Naive B cell (primary cell): ENCODE data around the gene ARIH1. TPM values are rescaled to one million over a fixed set of nuclear protein-coding genes. Genes with fewer than 3 reads are reported as not detected.
A peak's percentile ranks its signal among the peaks of the same experiment; 100 is the strongest.
"Not testable (repeated sequence)": the region's sequence is repeated elsewhere in the genome, so short reads cannot be mapped to it uniquely, and the experiment has no call there.

Source experiments
- ATAC-seq, 2 donors: fragments of 150-1000 bp; cut with Tn5 transposase; 2 replicates each; pipeline ENCODE4 v1.10.0; 2021; ENCODE audit warnings: low read depth in 2 of 2, mild to moderate bottlenecking in 2 of 2, moderate library complexity in 2 of 2
- DNase-seq: peaks from one replicate; pipeline ENCODE4 v3.0.0; 2022
- H3K27ac Mint-ChIP-seq, 6 donors: one replicate each; pipeline ENCODE4 v1.8.0; 2020 to 2022; ENCODE audit warnings: mild to moderate bottlenecking in 6 of 6, mixed read lengths in 6 of 6, moderate library complexity in 5 of 6, inconsistent platforms in 2 of 6
- H3K27me3 Mint-ChIP-seq, 3 donors: one replicate each; pipeline ENCODE4 v1.8.0; 2021 to 2022; ENCODE audit warnings: mixed read lengths in 3 of 3, mild to moderate bottlenecking in 1 of 3
- H3K36me3 Mint-ChIP-seq, 2 donors: one replicate each; pipeline ENCODE4 v1.8.0; 2020 to 2022; ENCODE audit warnings: mixed read lengths in 2 of 2, inconsistent platforms in 1 of 2, mild to moderate bottlenecking in 1 of 2
- H3K4me1 Mint-ChIP-seq, 3 donors: one replicate each; pipeline ENCODE4 v1.8.0; 2020 to 2022; ENCODE audit warnings: mixed read lengths in 3 of 3, inconsistent platforms in 1 of 3, mild to moderate bottlenecking in 1 of 3, moderate library complexity in 1 of 3
- H3K4me3 Mint-ChIP-seq, 8 donors: one replicate each; pipeline ENCODE4 v1.8.0; 2020 to 2022; ENCODE audit warnings: mild to moderate bottlenecking in 8 of 8, mixed read lengths in 8 of 8, moderate library complexity in 8 of 8, inconsistent platforms in 2 of 8
- H3K9me3 Mint-ChIP-seq, 7 donors: one replicate each; pipeline ENCODE4 v1.8.0; 2020 to 2022; ENCODE audit warnings: mixed read lengths in 7 of 7, mild to moderate bottlenecking in 5 of 7, inconsistent platforms in 2 of 7, moderate library complexity in 1 of 7
- polyA plus RNA-seq, 6 donors: library from polyadenylated mRNA; unstranded; fragments of 300-500 nt; fragmentation: Illumina TruSeq; gene quantifications; one replicate each; pipeline ENCODE4 v1.2.3, GENCODE V29; 2021; ENCODE audit warnings: low read depth in 6 of 6

ARIH1 gene
- polyA plus RNA-seq, 6 donors from 2014 or later = 16.1 to 34.9 (median 25.3) TPM

DNA sequence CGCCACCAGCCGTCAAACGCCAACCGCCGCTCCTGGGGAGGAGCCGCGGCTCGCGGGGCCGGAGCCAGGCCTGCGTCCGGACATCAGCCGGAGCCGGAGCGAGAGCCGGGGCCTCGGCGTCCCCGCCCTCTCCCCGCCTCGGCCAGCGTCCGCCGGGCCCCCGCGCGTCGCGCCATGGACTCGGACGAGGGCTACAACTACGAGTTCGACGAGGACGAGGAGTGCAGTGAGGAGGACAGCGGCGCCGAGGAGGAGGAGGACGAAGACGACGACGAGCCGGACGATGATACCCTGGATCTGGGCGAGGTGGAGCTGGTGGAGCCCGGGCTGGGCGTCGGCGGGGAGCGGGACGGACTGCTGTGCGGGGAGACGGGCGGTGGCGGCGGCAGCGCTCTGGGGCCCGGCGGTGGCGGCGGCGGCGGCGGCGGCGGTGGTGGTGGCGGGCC, 359 bp downstream of the ARIH1 start:
- H3K36me3 Mint-ChIP-seq = peaks cover 0 to 8% of the 10 kb centered on the region in 2 donors
- peak; percentile 2 to 6 for ATAC-seq
- peak overlapping the region; percentile 94 to 99 (median 97) for H3K4me3 Mint-ChIP-seq
- no peaks in the 10 kb centered on the region for H3K27me3 Mint-ChIP-seq
- no peaks in the 10 kb centered on the region for H3K9me3 Mint-ChIP-seq
- no peak for DNase-seq
- H3K27ac Mint-ChIP-seq = peak overlapping the region; percentile 100
- peaks cover 39 to 61% (median 55%) of the 10 kb centered on the region in 3 donors for H3K4me1 Mint-ChIP-seq

GRCh38 chr15:72474912-72475628, 940 bp downstream of the ARIH1 start:
- no peaks in the 10 kb centered on the region for H3K9me3 Mint-ChIP-seq
- peaks cover 0 to 8% of the 10 kb centered on the region in 2 donors for H3K36me3 Mint-ChIP-seq
- H3K4me3 Mint-ChIP-seq = peak overlapping the region; percentile 94 to 99 (median 97)
- H3K27ac Mint-ChIP-seq = peak overlapping the region; percentile 98 to 100 (median 100)
- DNase-seq = peak; percentile 84
- peak; percentile 53 to 56 for ATAC-seq
- H3K4me1 Mint-ChIP-seq = peaks cover 39 to 67% (median 55%) of the 10 kb centered on the region in 3 donors
- no peaks in the 10 kb centered on the region for H3K27me3 Mint-ChIP-seq

GRCh38 chr15:72475674-72476073, 1.5 kb downstream of the ARIH1 start:
- ATAC-seq (no peak), DNase-seq (no peak)
- Mint-ChIP-seq H3K4me1 (peaks cover 40 to 73% (median 59%) of the 10 kb centered on the region in 3 donors), H3K36me3 (peaks cover 0 to 8% of the 10 kb centered on the region in 2 donors), H3K27ac (peak overlapping the region; percentile 98 to 100 (median 100)), H3K27me3 (no peaks in the 10 kb centered on the region), H3K9me3 (no peaks in the 10 kb centered on the region), H3K4me3 (peak overlapping the region; percentile 94 to 99 (median 97))

GRCh38 chr15:72476330-72476729, 2.2 kb downstream of the ARIH1 start:
- H3K9me3 Mint-ChIP-seq, ATAC-seq, DNase-seq, H3K27me3 Mint-ChIP-seq, H3K36me3 Mint-ChIP-seq: not testable (repeated sequence)
- Mint-ChIP-seq H3K4me1 (peaks cover 44 to 80% (median 62%) of the 10 kb centered on the region in 3 donors), H3K27ac (peak overlapping the region; percentile 23 to 83 (median 70)), H3K4me3 (peak overlapping the region; percentile 40 to 98 (median 81))

GRCh38 chr15:72481015-72481659, 7.0 kb downstream of the ARIH1 start:
- Mint-ChIP-seq H3K27ac (peak overlapping the region in 3 of 6 donors; percentile 0 to 11 (median 5)), H3K27me3 (no peaks in the 10 kb centered on the region), H3K4me1 (peaks cover 40 to 86% (median 71%) of the 10 kb centered on the region in 3 donors), H3K4me3 (peak overlapping the region in 2 of 8 donors; percentile 7 to 45), H3K9me3 (no peaks in the 10 kb centered on the region), H3K36me3 (peaks cover 0 to 8% of the 10 kb centered on the region in 2 donors)
- DNase-seq (no peak), ATAC-seq (no peak)

DNA sequence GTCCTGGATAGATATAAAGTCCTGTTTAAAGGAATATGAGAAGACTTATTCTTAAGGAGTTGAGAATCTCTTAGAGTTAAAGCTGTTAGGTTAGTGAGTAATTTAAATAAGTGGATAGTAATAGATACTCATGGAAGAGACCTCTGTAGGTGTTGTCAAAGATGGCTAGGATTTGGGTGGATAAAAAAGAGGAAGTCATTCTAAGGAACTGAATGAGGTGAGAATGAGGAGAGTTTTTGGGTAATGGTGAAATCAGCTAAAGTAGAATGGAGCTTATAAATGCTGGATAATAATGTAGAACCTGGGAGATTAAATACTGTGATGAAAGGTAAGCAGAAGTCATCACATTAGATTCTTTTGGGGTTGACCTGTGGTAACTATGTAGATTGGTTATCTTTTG, 8.1 kb downstream of the ARIH1 start:
- Mint-ChIP-seq H3K4me1 (peaks cover 31 to 76% (median 63%) of the 10 kb centered on the region in 3 donors), H3K27me3 (no peaks in the 10 kb centered on the region), H3K36me3 (peaks cover 0 to 3% of the 10 kb centered on the region in 2 donors), H3K4me3 (peak overlapping the region in 4 of 8 donors; percentile 1 to 42 (median 9)), H3K27ac (peak overlapping the region in 5 of 6 donors; percentile 1 to 60 (median 4)), H3K9me3 (no peaks in the 10 kb centered on the region)
- ATAC-seq = peak; percentile 60 to 68
- peak; percentile 20 for DNase-seq

DNA sequence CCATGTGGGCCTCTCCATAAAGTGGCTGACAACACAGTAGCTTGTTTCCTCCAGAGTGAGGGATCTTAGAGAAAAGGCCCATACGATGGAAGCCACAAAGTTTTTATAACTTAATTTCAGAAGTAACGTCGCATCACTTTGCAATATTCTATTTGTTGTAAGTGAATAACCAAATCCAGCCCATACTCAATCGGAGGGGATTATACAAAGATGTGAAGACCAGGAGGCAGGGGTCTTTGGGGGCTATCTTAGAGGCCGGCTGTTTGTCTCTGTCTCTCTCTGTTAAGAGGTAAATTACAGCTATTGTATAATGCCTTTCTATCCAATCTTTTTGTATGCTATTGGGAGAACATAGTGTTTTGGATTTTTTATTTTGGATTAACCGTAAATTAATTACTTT, 9.1 kb downstream of the ARIH1 start:
- H3K9me3 Mint-ChIP-seq = no peaks in the 10 kb centered on the region
- DNase-seq = no peak
- no peaks in the 10 kb centered on the region for H3K27me3 Mint-ChIP-seq
- no peak for ATAC-seq
- H3K36me3 Mint-ChIP-seq = peaks cover 0 to 3% of the 10 kb centered on the region in 2 donors
- no peak overlapping the region for H3K27ac Mint-ChIP-seq
- peak overlapping the region in 1 of 8 donors; percentile 63 for H3K4me3 Mint-ChIP-seq
- H3K4me1 Mint-ChIP-seq = peaks cover 40 to 74% (median 65%) of the 10 kb centered on the region in 3 donors

DNA sequence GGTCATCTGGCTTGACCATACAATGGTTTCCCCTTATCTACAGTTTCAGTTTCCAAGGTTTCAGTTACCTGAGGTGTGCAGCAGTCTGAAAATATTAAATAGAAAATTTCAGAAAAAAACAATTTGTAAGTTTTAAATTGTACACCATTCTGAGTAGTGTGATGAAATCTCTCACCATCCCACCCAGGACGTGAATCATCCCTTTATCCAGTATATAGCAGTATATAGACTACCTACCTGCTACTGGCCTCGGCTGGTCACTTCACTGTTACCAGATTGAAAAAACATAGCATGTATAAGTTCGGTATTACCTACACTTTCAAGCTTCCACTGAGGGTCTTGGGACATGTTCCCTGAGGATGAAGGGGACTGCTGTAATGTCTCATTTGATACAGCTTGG, 12.0 kb downstream of the ARIH1 start:
- Mint-ChIP-seq H3K4me3 (no peak overlapping the region), H3K27me3 (no peaks in the 10 kb centered on the region), H3K36me3 (peaks cover 0 to 12% of the 10 kb centered on the region in 2 donors), H3K27ac (no peak overlapping the region), H3K4me1 (peaks cover 40 to 70% (median 69%) of the 10 kb centered on the region in 3 donors), H3K9me3 (no peaks in the 10 kb centered on the region)
- DNase-seq (no peak), ATAC-seq (no peak)

DNA sequence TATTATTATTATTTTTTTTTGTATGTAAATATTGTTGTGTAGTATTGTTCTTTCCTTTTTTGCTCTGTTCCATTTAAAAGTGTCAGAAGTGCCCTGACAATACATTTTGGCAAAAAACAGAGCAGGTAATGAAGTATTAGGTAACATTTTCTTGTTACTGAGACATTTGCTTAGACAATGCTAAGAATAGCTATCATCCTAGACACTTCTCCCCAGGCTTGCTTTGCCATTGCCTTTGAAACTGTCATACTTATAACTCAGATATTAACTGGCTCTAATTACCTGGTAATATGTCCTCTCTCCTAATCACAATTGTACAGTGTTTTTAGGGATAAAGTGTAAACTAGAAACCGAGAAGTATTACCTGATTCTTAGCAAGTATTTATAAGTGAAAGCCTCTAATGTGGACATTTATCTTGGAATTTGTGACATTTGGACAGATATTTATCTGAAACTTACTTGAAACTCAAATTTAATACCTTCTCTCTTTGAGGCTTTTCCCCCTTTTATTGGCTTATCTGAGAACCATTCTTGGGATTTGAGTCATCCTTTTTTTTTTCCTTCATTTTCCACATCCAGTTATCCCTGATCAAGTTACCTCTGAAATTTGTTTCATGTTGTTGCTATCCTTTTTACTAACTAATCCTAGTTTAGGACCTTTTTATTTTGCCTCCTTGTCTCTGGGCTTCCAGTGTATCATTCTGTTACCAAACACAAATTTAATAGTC, 13.1 kb downstream of the ARIH1 start:
- H3K4me3 Mint-ChIP-seq = peak overlapping the region in 2 of 8 donors; percentile 14 to 23
- ATAC-seq (no peak), DNase-seq (no peak)
- no peaks in the 10 kb centered on the region for H3K9me3 Mint-ChIP-seq
- H3K4me1 Mint-ChIP-seq = peaks cover 46 to 73% (median 58%) of the 10 kb centered on the region in 3 donors
- peak overlapping the region in 1 of 6 donors; percentile 31 for H3K27ac Mint-ChIP-seq
- H3K27me3 Mint-ChIP-seq = no peaks in the 10 kb centered on the region
- H3K36me3 Mint-ChIP-seq = peaks cover 0 to 12% of the 10 kb centered on the region in 2 donors

DNA sequence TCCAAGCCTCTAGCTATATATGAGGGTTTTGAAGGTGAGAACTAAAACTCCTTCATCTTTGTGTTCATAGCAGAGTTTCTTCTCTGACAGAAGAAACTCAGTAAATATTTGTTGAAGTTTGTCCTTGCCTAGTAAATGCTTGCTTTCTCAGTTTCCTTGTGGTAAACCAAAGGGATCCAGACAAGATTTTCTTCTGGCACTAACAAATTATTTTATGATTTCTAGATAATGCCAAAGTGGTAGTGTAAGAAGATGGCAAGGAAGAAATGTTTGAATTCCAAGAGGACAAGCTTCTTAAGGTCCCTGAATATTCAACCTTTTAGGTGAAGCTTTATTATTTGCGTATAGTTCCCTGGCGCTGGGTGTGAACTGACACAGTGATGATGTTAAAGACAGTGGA, 14.4 kb downstream of the ARIH1 start:
- Mint-ChIP-seq H3K4me1 (peaks cover 44 to 67% (median 49%) of the 10 kb centered on the region in 3 donors), H3K27me3 (no peaks in the 10 kb centered on the region), H3K27ac (peak overlapping the region in 1 of 6 donors; percentile 31), H3K4me3 (no peak overlapping the region), H3K36me3 (peaks cover 0 to 12% of the 10 kb centered on the region in 2 donors), H3K9me3 (no peaks in the 10 kb centered on the region)
- ATAC-seq (no peak), DNase-seq (no peak)

- DNase-seq (no peak), ATAC-seq (no peak)
- Mint-ChIP-seq H3K9me3 (no peaks in the 10 kb centered on the region), H3K27ac (peak overlapping the region in 1 of 6 donors; percentile 70), H3K4me1 (peaks cover 49 to 69% (median 49%) of the 10 kb centered on the region in 3 donors), H3K36me3 (peaks cover 0 to 12% of the 10 kb centered on the region in 2 donors), H3K4me3 (no peak overlapping the region), H3K27me3 (no peaks in the 10 kb centered on the region)
These were observed 15.9 kb downstream of the ARIH1 start for GRCh38 chr15:72489943-72490554.

- Mint-ChIP-seq H3K4me3 (no peak overlapping the region), H3K27ac (peak overlapping the region in 1 of 6 donors; percentile 28), H3K9me3 (no peaks in the 10 kb centered on the region), H3K36me3 (peaks cover 0 to 12% of the 10 kb centered on the region in 2 donors), H3K4me1 (peaks cover 56 to 73% (median 58%) of the 10 kb centered on the region in 3 donors), H3K27me3 (no peaks in the 10 kb centered on the region)
- no peak for ATAC-seq
- DNase-seq = no peak
These were observed 17.6 kb downstream of the ARIH1 start for GRCh38 chr15:72491768-72492167.

- H3K9me3 Mint-ChIP-seq = no peaks in the 10 kb centered on the region
- peak overlapping the region in 1 of 6 donors; percentile 67 for H3K27ac Mint-ChIP-seq
- H3K4me1 Mint-ChIP-seq = peaks cover 57 to 75% (median 58%) of the 10 kb centered on the region in 3 donors
- ATAC-seq = no peak
- peaks cover 0 to 12% of the 10 kb centered on the region in 2 donors for H3K36me3 Mint-ChIP-seq
- H3K27me3 Mint-ChIP-seq = no peaks in the 10 kb centered on the region
- DNase-seq = no peak
- H3K4me3 Mint-ChIP-seq = no peak overlapping the region
These were observed 18.6 kb downstream of the ARIH1 start for GRCh38 chr15:72492733-72493132.
